ENCODE data around the gene INPP5D.
"Not testable (repeated sequence)": the region's sequence is repeated elsewhere in the genome, so short reads cannot be mapped to it uniquely, and the experiment has no call there.

INPP5D gene

GRCh38 chr2:233053928-233054784 lies 6.0 kb upstream of the INPP5D start:
- peak; percentile 80 for DNase-seq (ENCODE audit: low spot score)

GRCh38 chr2:233055362-233055761 lies 4.8 kb upstream of the INPP5D start:
- DNase-seq (ENCODE audit: low spot score): no peak

GRCh38 chr2:233056961-233057605 lies 3.1 kb upstream of the INPP5D start:
- no peak for DNase-seq (ENCODE audit: low spot score)

GRCh38 chr2:233058717-233059546 lies 1.2 kb upstream of the INPP5D start:
- DNase-seq (ENCODE audit: low spot score): no peak

- no peak for DNase-seq (ENCODE audit: low spot score)
Observed at GRCh38 chr2:233059547-233059796, 670 bp upstream of the INPP5D start.

GRCh38 chr2:233060501-233060979 lies 398 bp downstream of the INPP5D start:
- DNase-seq (ENCODE audit: low spot score): peak; percentile 54

- DNase-seq (ENCODE audit: low spot score): no peak
Observed at GRCh38 chr2:233060980-233061590, 943 bp downstream of the INPP5D start.

GRCh38 chr2:233061591-233062450 lies 1.7 kb downstream of the INPP5D start:
- peak; percentile 80 for DNase-seq (ENCODE audit: low spot score)

- peak; percentile 58 for DNase-seq (ENCODE audit: low spot score)
Observed at GRCh38 chr2:233062451-233062850, 2.3 kb downstream of the INPP5D start.

- DNase-seq (ENCODE audit: low spot score): no peak
Observed at GRCh38 chr2:233062946-233063268, 2.8 kb downstream of the INPP5D start.

- peak; percentile 52 for DNase-seq (ENCODE audit: low spot score)
Observed at GRCh38 chr2:233063269-233063975, 3.3 kb downstream of the INPP5D start.

- DNase-seq (ENCODE audit: low spot score): no peak
Observed at GRCh38 chr2:233063976-233064411, 3.9 kb downstream of the INPP5D start.

GRCh38 chr2:233064530-233065199 lies 4.5 kb downstream of the INPP5D start:
- no peak for DNase-seq (ENCODE audit: low spot score)

- not testable (repeated sequence) for DNase-seq (ENCODE audit: low spot score)
Observed at GRCh38 chr2:233065200-233065589, 5.1 kb downstream of the INPP5D start.

GRCh38 chr2:233065954-233066470 lies 5.9 kb downstream of the INPP5D start:
- DNase-seq (ENCODE audit: low spot score): no peak

- no peak for DNase-seq (ENCODE audit: low spot score)
Observed at GRCh38 chr2:233068762-233069418, 8.7 kb downstream of the INPP5D start.

GRCh38 chr2:233072838-233073237 lies 12.7 kb downstream of the INPP5D start:
- DNase-seq (ENCODE audit: low spot score): peak; percentile 55

- no peak for DNase-seq (ENCODE audit: low spot score)
Observed at GRCh38 chr2:233074106-233074505, 14.0 kb downstream of the INPP5D start.
